ENCODE results near the gene DMRTA2.

- TF ChIP-seq HDGF (IDR thresholded peaks at IDR 0.05; ENCODE audit: borderline replicate concordance): no peak
- TF ChIP-seq ARNT (IDR thresholded peaks at IDR 0.05): no peak
- no peak for TF ChIP-seq BHLHE40 (IDR thresholded peaks at IDR 0.05; ENCODE audit: borderline replicate concordance)
- no peak for TF ChIP-seq TARDBP (IDR thresholded peaks at IDR 0.05)
- TF ChIP-seq SP1 (IDR thresholded peaks at IDR 0.05): no peak
- TF ChIP-seq FOXM1 (IDR thresholded peaks at IDR 0.05; ENCODE audit: borderline replicate concordance): no peak
- no peak for TF ChIP-seq ZNF384 (IDR thresholded peaks at IDR 0.05)
- no peak for TF ChIP-seq ELF4 (IDR thresholded peaks at IDR 0.05)
- TF ChIP-seq SUZ12 (IDR thresholded peaks at IDR 0.05): no peak
- TF ChIP-seq FOXK2 (IDR thresholded peaks at IDR 0.05): no peak
- TF ChIP-seq CTBP1 (IDR thresholded peaks at IDR 0.05; ENCODE audit: borderline replicate concordance): no peak
- TF ChIP-seq L3MBTL2 (conservative IDR thresholded peaks at IDR 0.05): no peak
- no peak for TF ChIP-seq PKNOX1 (IDR thresholded peaks at IDR 0.05)
- no peak for TF ChIP-seq FOXA1 (IDR thresholded peaks at IDR 0.05)
Observed at GRCh38 chr1:50405814-50406213, 17.4 kb downstream of the DMRTA2 start.

All from HEK293T (cell line).